GM19239 (cell line): Measurements from ENCODE around the gene KRTCAP3.
A peak's percentile ranks its signal among the peaks of the same experiment; 100 is the strongest.

Experiments used
- DNase-seq: peaks from one replicate; pipeline ENCODE4 v3.0.0; 2011; ENCODE audit warnings: low spot score; ENCODE audit not compliant: insufficient read length
- FAIRE-seq: peaks from 2 replicates; lab custom pipeline; 2011; peaks lifted over from hg19 to GRCh38; lab: Jason Lieb, UNC

Gene KRTCAP3

GRCh38 chr2:27435628-27436027, 6.6 kb upstream of the KRTCAP3 start:
- DNase-seq: no peak
- FAIRE-seq: no peak

GRCh38 chr2:27441226-27441926, 805 bp upstream of the KRTCAP3 start:
- FAIRE-seq: no peak
- DNase-seq: no peak

GRCh38 chr2:27442920-27443282, 720 bp downstream of the KRTCAP3 start:
- no peak for FAIRE-seq
- no peak for DNase-seq

GRCh38 chr2:27445155-27445554, 3.0 kb downstream of the KRTCAP3 start:
- DNase-seq (no peak), FAIRE-seq (no peak)

GRCh38 chr2:27445615-27446014, 3.4 kb downstream of the KRTCAP3 start:
- no peak for FAIRE-seq

GRCh38 chr2:27446057-27446456, 3.9 kb downstream of the KRTCAP3 start:
- DNase-seq: no peak
- FAIRE-seq: no peak

More at GRCh38 chr2:27445615-27446014, 3.4 kb downstream of the KRTCAP3 start:
- DNase-seq: no peak

- DNase-seq (no peak), FAIRE-seq (no peak)
These were observed 6.2 kb downstream of the KRTCAP3 start for GRCh38 chr2:27448381-27448780.

- no peak for FAIRE-seq
These were observed 8.9 kb downstream of the KRTCAP3 start for GRCh38 chr2:27451095-27451494.

GRCh38 chr2:27453968-27454367, 11.8 kb downstream of the KRTCAP3 start:
- FAIRE-seq: no peak
- no peak for DNase-seq

More at GRCh38 chr2:27451095-27451494, 8.9 kb downstream of the KRTCAP3 start:
- DNase-seq: no peak

GRCh38 chr2:27461118-27461517, 18.9 kb downstream of the KRTCAP3 start:
- no peak for DNase-seq
- FAIRE-seq: no peak

- DNase-seq (no peak), FAIRE-seq (no peak)
These were observed 22.3 kb downstream of the KRTCAP3 start for GRCh38 chr2:27464443-27464842.

GRCh38 chr2:27471961-27472360, 29.8 kb downstream of the KRTCAP3 start:
- DNase-seq: no peak

GRCh38 chr2:27485496-27485895, 43.3 kb downstream of the KRTCAP3 start:
- FAIRE-seq (no peak), DNase-seq (no peak)

More at GRCh38 chr2:27471961-27472360, 29.8 kb downstream of the KRTCAP3 start:
- no peak for FAIRE-seq

- DNase-seq (no peak), FAIRE-seq (no peak)
These were observed 46.9 kb downstream of the KRTCAP3 start for GRCh38 chr2:27489118-27489497.

GRCh38 chr2:27489498-27490397, 47.6 kb downstream of the KRTCAP3 start, which contains the start of gene IFT172:
Gene IFT172, minus strand, starts transcription at chr2:27489743. Its CDS starts 90 bp downstream, at chr2:27489653.
- peak; percentile 99 for FAIRE-seq
- DNase-seq: peak; percentile 93

- FAIRE-seq: no peak
These were observed 50.4 kb downstream of the KRTCAP3 start for GRCh38 chr2:27492557-27492956.

GRCh38 chr2:27493948-27494283, 51.7 kb downstream of the KRTCAP3 start:
- no peak for DNase-seq
- FAIRE-seq: no peak

More at GRCh38 chr2:27492557-27492956, 50.4 kb downstream of the KRTCAP3 start:
- DNase-seq: no peak
